Measurements from ENCODE around the gene TTC23.

- TF ChIP-seq MLX (CRISPR knock-in tag; IDR thresholded peaks at IDR 0.05) = no peak
- TF ChIP-seq FOXK1 (CRISPR knock-in tag; IDR thresholded peaks at IDR 0.05) = no peak
- no peak for TF ChIP-seq MYBL2 (CRISPR knock-in tag; IDR thresholded peaks at IDR 0.05)
- no peak for TF ChIP-seq ATF3 (CRISPR knock-in tag; conservative IDR thresholded peaks at IDR 0.05)
- no peak for TF ChIP-seq NR2C2 (CRISPR knock-in tag; IDR thresholded peaks at IDR 0.05)
- no peak for TF ChIP-seq SOX15 (CRISPR knock-in tag; IDR thresholded peaks at IDR 0.05)
- TF ChIP-seq CTCF (IDR thresholded peaks at IDR 0.05) = no peak
Observed at GRCh38 chr15:99114511-99115299, 134.7 kb downstream of the TTC23 start.

Measured in WTC11 (cell line).